GM12878 (cell line): ENCODE data around the gene DISC1.

Source experiments
- EZH2 ChIP-seq: IDR thresholded peaks from 2 replicates; pipeline ENCODE4 v1.6.1; 2012; ENCODE audit warnings: low read depth, mild to moderate bottlenecking, control low read depth, inconsistent platforms, low read length, borderline replicate concordance; ENCODE audit not compliant: control insufficient read depth
- HCFC1 ChIP-seq: fragments of 150-350 bp; IDR thresholded peaks from 2 replicates; pipeline ENCODE4 v1.6.1; 2014; ENCODE audit warnings: low read length
- JUND ChIP-seq: IDR thresholded peaks from 2 replicates; pipeline ENCODE4 v1.6.1; 2012; ENCODE audit warnings: low read depth, mild to moderate bottlenecking, low read length, improper control_type of control experiment, moderate library complexity
- NFYA ChIP-seq: IDR thresholded peaks from 2 replicates; pipeline ENCODE4 v1.6.1; 2011; ENCODE audit warnings: low read depth, mild to moderate bottlenecking, low read length, improper control_type of control experiment, borderline replicate concordance
- POLR2AphosphoS5 ChIP-seq: IDR thresholded peaks from 2 replicates; pipeline ENCODE4 v1.6.1; 2011; ENCODE audit warnings: mild to moderate bottlenecking, low read length, inconsistent platforms
- SMAD1 ChIP-seq: fragments of 450-650 bp; IDR thresholded peaks from 2 replicates; pipeline ENCODE4 v1.6.1; 2018; ENCODE audit warnings: mild to moderate bottlenecking, low read depth; ENCODE audit not compliant: partially characterized antibody
- TF ChIP-seq, protein P1 (sequence below), 3 experiments: IDR thresholded peaks in 2 of 3; conservative IDR thresholded peaks in 1 of 3; 2 replicates each; pipeline ENCODE4 v1.5.1; 2011; ENCODE audit warnings: low read depth in 3 of 3, low read length in 3 of 3, mild to moderate bottlenecking in 3 of 3, control low read depth in 2 of 3, moderate library complexity in 2 of 3, inconsistent platforms in 1 of 3, mixed read lengths in 1 of 3; ENCODE audit not compliant: control insufficient read depth in 2 of 3, insufficient read depth in 1 of 3; ENCODE audit errors: extremely low read depth in 1 of 3
- TF ChIP-seq, protein P2 (sequence below): IDR thresholded peaks from 2 replicates; pipeline ENCODE4 v1.6.1; 2012; ENCODE audit warnings: low read depth, low read length, improper control_type of control experiment
- TF ChIP-seq, protein P3 (sequence below): IDR thresholded peaks from 2 replicates; pipeline ENCODE4 v1.6.1; 2011; ENCODE audit warnings: borderline replicate concordance, low read depth, mild to moderate bottlenecking, moderate library complexity, low read length; ENCODE audit not compliant: insufficient read depth, poor library complexity, severe bottlenecking

DNA sequence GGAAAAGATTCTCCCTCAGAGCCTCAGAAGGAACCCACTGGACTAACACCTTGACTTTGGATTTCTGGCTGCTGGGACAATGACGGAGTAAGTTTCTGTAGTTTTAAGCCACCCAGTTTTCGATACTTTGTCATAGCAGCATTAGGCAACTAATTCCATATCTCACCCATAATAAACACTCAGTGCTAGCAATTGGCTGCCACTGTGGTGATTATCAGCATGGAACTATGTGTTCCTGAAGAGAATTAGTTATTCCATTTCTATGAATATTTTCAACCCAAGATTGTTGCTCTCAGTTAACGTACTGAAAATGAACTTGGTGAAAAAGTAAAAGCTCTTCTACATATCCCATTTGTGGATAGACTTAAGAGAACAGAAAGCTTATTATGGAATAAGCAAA is 299.3 kb downstream of the DISC1 start:
- TF ChIP-seq, protein P1, sequence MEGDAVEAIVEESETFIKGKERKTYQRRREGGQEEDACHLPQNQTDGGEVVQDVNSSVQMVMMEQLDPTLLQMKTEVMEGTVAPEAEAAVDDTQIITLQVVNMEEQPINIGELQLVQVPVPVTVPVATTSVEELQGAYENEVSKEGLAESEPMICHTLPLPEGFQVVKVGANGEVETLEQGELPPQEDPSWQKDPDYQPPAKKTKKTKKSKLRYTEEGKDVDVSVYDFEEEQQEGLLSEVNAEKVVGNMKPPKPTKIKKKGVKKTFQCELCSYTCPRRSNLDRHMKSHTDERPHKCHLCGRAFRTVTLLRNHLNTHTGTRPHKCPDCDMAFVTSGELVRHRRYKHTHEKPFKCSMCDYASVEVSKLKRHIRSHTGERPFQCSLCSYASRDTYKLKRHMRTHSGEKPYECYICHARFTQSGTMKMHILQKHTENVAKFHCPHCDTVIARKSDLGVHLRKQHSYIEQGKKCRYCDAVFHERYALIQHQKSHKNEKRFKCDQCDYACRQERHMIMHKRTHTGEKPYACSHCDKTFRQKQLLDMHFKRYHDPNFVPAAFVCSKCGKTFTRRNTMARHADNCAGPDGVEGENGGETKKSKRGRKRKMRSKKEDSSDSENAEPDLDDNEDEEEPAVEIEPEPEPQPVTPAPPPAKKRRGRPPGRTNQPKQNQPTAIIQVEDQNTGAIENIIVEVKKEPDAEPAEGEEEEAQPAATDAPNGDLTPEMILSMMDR (IDR thresholded peaks at IDR 0.05 in 2 of 3, conservative IDR thresholded peaks at IDR 0.05 in 1 of 3; ENCODE audit: control insufficient read depth in 2 of 3, extremely low read depth in 1 of 3, insufficient read depth in 1 of 3, low read depth in 3 of 3, low read length in 3 of 3), result no peak
- TF ChIP-seq HCFC1 (no peak), NFYA (no peak), POLR2AphosphoS5 (no peak), SMAD1 (no peak), EZH2 (no peak), JUND (no peak)
- TF ChIP-seq, protein P2, sequence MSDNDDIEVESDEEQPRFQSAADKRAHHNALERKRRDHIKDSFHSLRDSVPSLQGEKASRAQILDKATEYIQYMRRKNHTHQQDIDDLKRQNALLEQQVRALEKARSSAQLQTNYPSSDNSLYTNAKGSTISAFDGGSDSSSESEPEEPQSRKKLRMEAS, result no peak
- TF ChIP-seq, protein P3, sequence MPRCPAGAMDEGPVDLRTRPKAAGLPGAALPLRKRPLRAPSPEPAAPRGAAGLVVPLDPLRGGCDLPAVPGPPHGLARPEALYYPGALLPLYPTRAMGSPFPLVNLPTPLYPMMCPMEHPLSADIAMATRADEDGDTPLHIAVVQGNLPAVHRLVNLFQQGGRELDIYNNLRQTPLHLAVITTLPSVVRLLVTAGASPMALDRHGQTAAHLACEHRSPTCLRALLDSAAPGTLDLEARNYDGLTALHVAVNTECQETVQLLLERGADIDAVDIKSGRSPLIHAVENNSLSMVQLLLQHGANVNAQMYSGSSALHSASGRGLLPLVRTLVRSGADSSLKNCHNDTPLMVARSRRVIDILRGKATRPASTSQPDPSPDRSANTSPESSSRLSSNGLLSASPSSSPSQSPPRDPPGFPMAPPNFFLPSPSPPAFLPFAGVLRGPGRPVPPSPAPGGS, result no peak
